SK-N-SH treated with all-trans-retinoic acid at 6 μM for 48 hours (cell line): ENCODE data around the gene ST6GALNAC3.

ENCODE experiments used
- ATAC-seq: fragments of 200-7000 bp; cut with Tn5 transposase; 3 replicates; pipeline ENCODE4 v1.9.1; 2020; ENCODE audit warnings: mild to moderate bottlenecking, moderate library complexity
- ARNTL ChIP-seq: fragments of 450-650 bp; formaldehyde crosslinking; IDR thresholded peaks from 2 replicates; pipeline ENCODE4 v1.5.0; 2020; ENCODE audit warnings: low read depth, mild to moderate bottlenecking, moderate library complexity, borderline replicate concordance
- BACH2 ChIP-seq: fragments of 250-450 bp; sonication (Bioruptor Pico); IDR thresholded peaks from 2 replicates; pipeline ENCODE4 v1.9.0; 2021; ENCODE audit warnings: mild to moderate bottlenecking, borderline replicate concordance
- ESRRG ChIP-seq: fragments of 250-450 bp; sonication (Bioruptor Pico); IDR thresholded peaks from 2 replicates; pipeline ENCODE4 v1.6.1; 2021; ENCODE audit warnings: mild to moderate bottlenecking
- GLIS3 ChIP-seq: fragments of 250-450 bp; sonication (Bioruptor Pico); IDR thresholded peaks from 2 replicates; pipeline ENCODE4 v1.5.0; 2020; ENCODE audit warnings: mild to moderate bottlenecking, moderate library complexity
- ISL1 ChIP-seq: fragments of 250-450 bp; sonication (Bioruptor Pico); IDR thresholded peaks from 2 replicates; pipeline ENCODE4 v2.1.2; 2022; ENCODE audit warnings: mild to moderate bottlenecking, moderate library complexity
- OSR1 ChIP-seq: fragments of 250-450 bp; sonication (Bioruptor Pico); IDR thresholded peaks from 2 replicates; pipeline ENCODE4 v1.8.0; 2022; ENCODE audit warnings: moderate library complexity, mild to moderate bottlenecking, inconsistent platforms
- PPARA ChIP-seq: fragments of 250-450 bp; sonication (Bioruptor Pico); IDR thresholded peaks from 2 replicates; pipeline ENCODE4 v1.5.0; 2020; ENCODE audit warnings: mild to moderate bottlenecking, borderline replicate concordance
- RARB ChIP-seq: fragments of 250-450 bp; sonication (Bioruptor Pico); IDR thresholded peaks from 2 replicates; pipeline ENCODE4 v1.8.0; 2021; ENCODE audit warnings: mild to moderate bottlenecking, moderate library complexity
- SNAI2 ChIP-seq: fragments of 250-450 bp; sonication (Bioruptor Pico); IDR thresholded peaks from 2 replicates; pipeline ENCODE4 v1.5.0; 2020; ENCODE audit warnings: mild to moderate bottlenecking, moderate library complexity
- TCF4 ChIP-seq: fragments of 250-450 bp; sonication (Bioruptor Pico); IDR thresholded peaks from 2 replicates; pipeline ENCODE4 v1.8.0; 2021; ENCODE audit warnings: mild to moderate bottlenecking, moderate library complexity, borderline replicate concordance
- TOX ChIP-seq: fragments of 250-450 bp; sonication (Bioruptor Pico); IDR thresholded peaks from 2 replicates; pipeline ENCODE4 v1.8.0; 2021; ENCODE audit warnings: mild to moderate bottlenecking, moderate library complexity, borderline replicate concordance
- ZC3H10 ChIP-seq: fragments of 250-450 bp; sonication (Bioruptor Pico); IDR thresholded peaks from 2 replicates; pipeline ENCODE4 v1.5.1; 2021; ENCODE audit warnings: mild to moderate bottlenecking, moderate library complexity
- ZFP3 ChIP-seq: fragments of 250-450 bp; sonication (Bioruptor Pico); IDR thresholded peaks from 2 replicates; pipeline ENCODE4 v1.5.0; 2020; ENCODE audit warnings: mild to moderate bottlenecking, moderate library complexity
- ZFP30 ChIP-seq: fragments of 450-650 bp; formaldehyde crosslinking; IDR thresholded peaks from 2 replicates; pipeline ENCODE4 v1.5.0; 2022; ENCODE audit warnings: mild to moderate bottlenecking, moderate library complexity
- ZNF70 ChIP-seq: fragments of 450-650 bp; formaldehyde crosslinking; IDR thresholded peaks from 2 replicates; pipeline ENCODE4 v1.5.0; 2020; ENCODE audit warnings: mild to moderate bottlenecking, moderate library complexity
- ZNF8 ChIP-seq: fragments of 450-650 bp; formaldehyde crosslinking; IDR thresholded peaks from 2 replicates; pipeline ENCODE4 v1.5.0; 2020; ENCODE audit warnings: mild to moderate bottlenecking, moderate library complexity
- TF ChIP-seq, protein P1 (sequence below): fragments of 250-450 bp; sonication (Bioruptor Pico); IDR thresholded peaks from 2 replicates; pipeline ENCODE4 v1.5.1; 2021; ENCODE audit warnings: mild to moderate bottlenecking, moderate library complexity
- TF ChIP-seq, protein P2 (sequence below): fragments of 250-450 bp; sonication (Bioruptor Pico); IDR thresholded peaks from 2 replicates; pipeline ENCODE4 v1.8.0; 2020; ENCODE audit warnings: mild to moderate bottlenecking, moderate library complexity, borderline replicate concordance
- TF ChIP-seq, protein P3 (sequence below): fragments of 250-450 bp; sonication (Bioruptor Pico); IDR thresholded peaks from 2 replicates; pipeline ENCODE4 v1.8.0; 2021; ENCODE audit warnings: low read depth, mild to moderate bottlenecking, moderate library complexity, borderline replicate concordance
- TF ChIP-seq, protein P4 (sequence below): fragments of 250-450 bp; sonication (Bioruptor Pico); IDR thresholded peaks from 2 replicates; pipeline ENCODE4 v1.5.1; 2020; ENCODE audit warnings: low read depth, mild to moderate bottlenecking, moderate library complexity
- TF ChIP-seq, protein P5 (sequence below): fragments of 250-450 bp; sonication (Bioruptor Pico); IDR thresholded peaks from 2 replicates; pipeline ENCODE4 v1.5.0; 2020; ENCODE audit warnings: mild to moderate bottlenecking, moderate library complexity

Gene ST6GALNAC3

DNA sequence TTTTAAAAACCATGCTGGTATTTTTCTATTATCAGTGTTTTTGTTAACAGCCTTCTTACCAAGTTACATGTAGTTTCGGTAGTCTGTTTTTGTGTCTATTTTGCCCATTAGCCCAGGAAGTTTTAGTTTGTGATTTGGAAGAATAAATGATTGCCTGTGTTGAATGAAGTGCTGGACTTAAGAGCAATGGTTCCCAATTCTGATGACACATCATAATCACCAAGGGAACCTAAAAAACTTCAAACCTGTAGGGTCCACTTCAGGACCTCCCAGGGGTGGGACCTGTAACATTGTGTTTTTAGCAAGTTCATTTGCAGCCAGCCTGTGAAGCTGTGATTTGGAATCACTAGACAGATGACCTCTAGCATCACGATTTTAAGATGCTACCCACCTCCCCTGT, 43.0 kb upstream of the ST6GALNAC3 start:
- no peak for ATAC-seq
- TF ChIP-seq ZNF8 (CRISPR knock-in tag), result no peak
- TF ChIP-seq ZFP30 (CRISPR knock-in tag), result no peak
- no peak for TF ChIP-seq OSR1 (CRISPR knock-in tag)
- TF ChIP-seq ZNF70, result no peak
- TF ChIP-seq, protein P1, sequence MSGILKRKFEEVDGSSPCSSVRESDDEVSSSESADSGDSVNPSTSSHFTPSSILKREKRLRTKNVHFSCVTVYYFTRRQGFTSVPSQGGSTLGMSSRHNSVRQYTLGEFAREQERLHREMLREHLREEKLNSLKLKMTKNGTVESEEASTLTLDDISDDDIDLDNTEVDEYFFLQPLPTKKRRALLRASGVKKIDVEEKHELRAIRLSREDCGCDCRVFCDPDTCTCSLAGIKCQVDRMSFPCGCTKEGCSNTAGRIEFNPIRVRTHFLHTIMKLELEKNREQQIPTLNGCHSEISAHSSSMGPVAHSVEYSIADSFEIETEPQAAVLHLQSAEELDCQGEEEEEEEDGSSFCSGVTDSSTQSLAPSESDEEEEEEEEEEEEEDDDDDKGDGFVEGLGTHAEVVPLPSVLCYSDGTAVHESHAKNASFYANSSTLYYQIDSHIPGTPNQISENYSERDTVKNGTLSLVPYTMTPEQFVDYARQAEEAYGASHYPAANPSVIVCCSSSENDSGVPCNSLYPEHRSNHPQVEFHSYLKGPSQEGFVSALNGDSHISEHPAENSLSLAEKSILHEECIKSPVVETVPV (CRISPR knock-in tag), result no peak
- no peak for TF ChIP-seq SNAI2 (CRISPR knock-in tag)
- no peak for TF ChIP-seq TOX
- no peak for TF ChIP-seq ZFP3 (CRISPR knock-in tag)

DNA sequence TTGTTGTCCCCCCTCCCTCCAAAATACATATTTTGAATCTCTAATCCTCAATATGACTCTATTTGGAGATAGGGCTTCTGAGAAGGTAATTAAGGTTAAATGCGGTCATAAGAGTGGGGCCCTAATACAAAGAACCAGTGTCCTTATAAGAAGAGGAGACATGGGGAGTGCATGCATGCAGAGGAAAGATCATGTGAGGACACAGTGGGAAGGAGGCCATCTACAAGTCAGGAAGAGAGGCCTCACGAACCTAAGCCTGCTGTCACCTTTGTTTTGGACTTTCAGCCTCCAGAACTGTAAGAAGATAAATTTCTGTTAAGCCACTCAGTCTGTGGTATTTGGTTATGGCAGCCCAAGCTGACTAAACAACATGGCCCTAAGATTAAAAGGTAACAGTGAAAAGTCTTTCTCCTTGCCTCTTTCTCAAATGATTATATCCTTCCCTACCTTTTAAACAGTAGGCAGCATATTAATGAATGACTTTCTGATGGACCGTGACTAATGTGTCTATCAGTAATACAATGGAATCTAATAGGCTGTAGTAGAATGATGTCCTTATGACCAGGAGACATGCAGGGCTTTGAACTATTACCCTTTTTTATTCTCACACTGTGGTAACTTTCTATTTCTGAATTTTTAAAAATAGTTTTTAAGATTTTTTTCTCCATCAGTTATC, 40.6 kb upstream of the ST6GALNAC3 start:
- ATAC-seq, result no peak
- no peak for TF ChIP-seq BACH2 (CRISPR knock-in tag)
- TF ChIP-seq ISL1 (CRISPR knock-in tag), result no peak
- no peak for TF ChIP-seq ZC3H10 (CRISPR knock-in tag)
- no peak for TF ChIP-seq SNAI2 (CRISPR knock-in tag)
- TF ChIP-seq TOX, result no peak
- TF ChIP-seq, protein P1 (CRISPR knock-in tag), result no peak
- TF ChIP-seq GLIS3 (CRISPR knock-in tag), result no peak
- TF ChIP-seq, protein P2, sequence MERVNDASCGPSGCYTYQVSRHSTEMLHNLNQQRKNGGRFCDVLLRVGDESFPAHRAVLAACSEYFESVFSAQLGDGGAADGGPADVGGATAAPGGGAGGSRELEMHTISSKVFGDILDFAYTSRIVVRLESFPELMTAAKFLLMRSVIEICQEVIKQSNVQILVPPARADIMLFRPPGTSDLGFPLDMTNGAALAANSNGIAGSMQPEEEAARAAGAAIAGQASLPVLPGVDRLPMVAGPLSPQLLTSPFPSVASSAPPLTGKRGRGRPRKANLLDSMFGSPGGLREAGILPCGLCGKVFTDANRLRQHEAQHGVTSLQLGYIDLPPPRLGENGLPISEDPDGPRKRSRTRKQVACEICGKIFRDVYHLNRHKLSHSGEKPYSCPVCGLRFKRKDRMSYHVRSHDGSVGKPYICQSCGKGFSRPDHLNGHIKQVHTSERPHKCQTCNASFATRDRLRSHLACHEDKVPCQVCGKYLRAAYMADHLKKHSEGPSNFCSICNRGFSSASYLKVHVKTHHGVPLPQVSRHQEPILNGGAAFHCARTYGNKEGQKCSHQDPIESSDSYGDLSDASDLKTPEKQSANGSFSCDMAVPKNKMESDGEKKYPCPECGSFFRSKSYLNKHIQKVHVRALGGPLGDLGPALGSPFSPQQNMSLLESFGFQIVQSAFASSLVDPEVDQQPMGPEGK (CRISPR knock-in tag), result no peak
- no peak for TF ChIP-seq ESRRG (CRISPR knock-in tag)
- TF ChIP-seq PPARA (CRISPR knock-in tag), result no peak

DNA sequence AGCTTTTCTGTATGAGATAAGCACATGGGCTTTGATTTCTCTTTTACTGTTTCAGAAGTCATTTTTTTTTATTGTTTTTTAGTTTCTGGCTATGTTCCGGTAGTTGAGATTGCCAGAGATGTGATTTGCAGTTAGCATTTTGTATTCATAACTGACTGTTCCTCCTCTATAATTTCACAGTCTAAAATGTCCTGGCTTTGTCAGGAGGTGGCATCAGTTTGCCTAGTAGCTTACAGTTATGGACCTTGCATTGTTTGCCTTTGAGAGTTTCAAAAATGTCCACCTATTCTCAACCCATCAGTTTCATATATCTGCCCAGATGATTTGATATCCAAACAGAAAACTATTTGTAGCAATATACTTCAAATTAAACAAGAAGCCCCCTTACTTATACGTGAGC, 39.5 kb upstream of the ST6GALNAC3 start:
- ATAC-seq, result peak; percentile 80
- TF ChIP-seq GLIS3 (CRISPR knock-in tag) (no peak), OSR1 (CRISPR knock-in tag) (no peak), TOX (no peak), ISL1 (CRISPR knock-in tag) (no peak), ESRRG (CRISPR knock-in tag) (no peak), PPARA (CRISPR knock-in tag) (no peak), ZNF70 (no peak), ARNTL (CRISPR knock-in tag) (no peak), ZFP30 (CRISPR knock-in tag) (no peak), ZFP3 (CRISPR knock-in tag) (no peak), RARB (CRISPR knock-in tag) (no peak), TCF4 (no peak), ZNF8 (CRISPR knock-in tag) (no peak)
- TF ChIP-seq, protein P3, sequence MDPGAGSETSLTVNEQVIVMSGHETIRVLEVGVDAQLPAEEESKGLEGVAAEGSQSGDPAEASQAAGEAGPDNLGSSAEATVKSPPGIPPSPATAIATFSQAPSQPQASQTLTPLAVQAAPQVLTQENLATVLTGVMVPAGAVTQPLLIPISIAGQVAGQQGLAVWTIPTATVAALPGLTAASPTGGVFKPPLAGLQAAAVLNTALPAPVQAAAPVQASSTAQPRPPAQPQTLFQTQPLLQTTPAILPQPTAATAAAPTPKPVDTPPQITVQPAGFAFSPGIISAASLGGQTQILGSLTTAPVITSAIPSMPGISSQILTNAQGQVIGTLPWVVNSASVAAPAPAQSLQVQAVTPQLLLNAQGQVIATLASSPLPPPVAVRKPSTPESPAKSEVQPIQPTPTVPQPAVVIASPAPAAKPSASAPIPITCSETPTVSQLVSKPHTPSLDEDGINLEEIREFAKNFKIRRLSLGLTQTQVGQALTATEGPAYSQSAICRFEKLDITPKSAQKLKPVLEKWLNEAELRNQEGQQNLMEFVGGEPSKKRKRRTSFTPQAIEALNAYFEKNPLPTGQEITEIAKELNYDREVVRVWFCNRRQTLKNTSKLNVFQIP (CRISPR knock-in tag), result no peak
- TF ChIP-seq, protein P4, sequence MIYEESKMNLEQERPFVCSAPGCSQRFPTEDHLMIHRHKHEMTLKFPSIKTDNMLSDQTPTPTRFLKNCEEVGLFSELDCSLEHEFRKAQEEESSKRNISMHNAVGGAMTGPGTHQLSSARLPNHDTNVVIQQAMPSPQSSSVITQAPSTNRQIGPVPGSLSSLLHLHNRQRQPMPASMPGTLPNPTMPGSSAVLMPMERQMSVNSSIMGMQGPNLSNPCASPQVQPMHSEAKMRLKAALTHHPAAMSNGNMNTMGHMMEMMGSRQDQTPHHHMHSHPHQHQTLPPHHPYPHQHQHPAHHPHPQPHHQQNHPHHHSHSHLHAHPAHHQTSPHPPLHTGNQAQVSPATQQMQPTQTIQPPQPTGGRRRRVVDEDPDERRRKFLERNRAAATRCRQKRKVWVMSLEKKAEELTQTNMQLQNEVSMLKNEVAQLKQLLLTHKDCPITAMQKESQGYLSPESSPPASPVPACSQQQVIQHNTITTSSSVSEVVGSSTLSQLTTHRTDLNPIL (CRISPR knock-in tag), result no peak
- TF ChIP-seq, protein P1 (CRISPR knock-in tag), result no peak
- TF ChIP-seq, protein P5, sequence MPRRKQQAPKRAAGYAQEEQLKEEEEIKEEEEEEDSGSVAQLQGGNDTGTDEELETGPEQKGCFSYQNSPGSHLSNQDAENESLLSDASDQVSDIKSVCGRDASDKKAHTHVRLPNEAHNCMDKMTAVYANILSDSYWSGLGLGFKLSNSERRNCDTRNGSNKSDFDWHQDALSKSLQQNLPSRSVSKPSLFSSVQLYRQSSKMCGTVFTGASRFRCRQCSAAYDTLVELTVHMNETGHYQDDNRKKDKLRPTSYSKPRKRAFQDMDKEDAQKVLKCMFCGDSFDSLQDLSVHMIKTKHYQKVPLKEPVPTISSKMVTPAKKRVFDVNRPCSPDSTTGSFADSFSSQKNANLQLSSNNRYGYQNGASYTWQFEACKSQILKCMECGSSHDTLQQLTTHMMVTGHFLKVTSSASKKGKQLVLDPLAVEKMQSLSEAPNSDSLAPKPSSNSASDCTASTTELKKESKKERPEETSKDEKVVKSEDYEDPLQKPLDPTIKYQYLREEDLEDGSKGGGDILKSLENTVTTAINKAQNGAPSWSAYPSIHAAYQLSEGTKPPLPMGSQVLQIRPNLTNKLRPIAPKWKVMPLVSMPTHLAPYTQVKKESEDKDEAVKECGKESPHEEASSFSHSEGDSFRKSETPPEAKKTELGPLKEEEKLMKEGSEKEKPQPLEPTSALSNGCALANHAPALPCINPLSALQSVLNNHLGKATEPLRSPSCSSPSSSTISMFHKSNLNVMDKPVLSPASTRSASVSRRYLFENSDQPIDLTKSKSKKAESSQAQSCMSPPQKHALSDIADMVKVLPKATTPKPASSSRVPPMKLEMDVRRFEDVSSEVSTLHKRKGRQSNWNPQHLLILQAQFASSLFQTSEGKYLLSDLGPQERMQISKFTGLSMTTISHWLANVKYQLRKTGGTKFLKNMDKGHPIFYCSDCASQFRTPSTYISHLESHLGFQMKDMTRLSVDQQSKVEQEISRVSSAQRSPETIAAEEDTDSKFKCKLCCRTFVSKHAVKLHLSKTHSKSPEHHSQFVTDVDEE (CRISPR knock-in tag), result no peak
- TF ChIP-seq, protein P2 (CRISPR knock-in tag), result no peak
